Keratinocyte (primary cell): ENCODE measurements around the gene CCRL2. TPM values are rescaled to one million over a fixed set of nuclear protein-coding genes. Genes with fewer than 3 reads are reported as not detected.
"Not testable (repeated sequence)": the region's sequence is repeated elsewhere in the genome, so short reads cannot be mapped to it uniquely, and the experiment has no call there.

Experiments used
- DNase-seq: peaks from one replicate; pipeline ENCODE4 v3.0.0-alpha.2; 2011; ENCODE audit warnings: low read depth, missing footprints, low spot score
- FAIRE-seq: peaks from 2 replicates; lab custom pipeline; 2011; peaks lifted over from hg19 to GRCh38; lab: Jason Lieb, UNC
- H2AFZ ChIP-seq: 2 replicates; pipeline ENCODE4 v1.6.0; 2012; ENCODE audit warnings: low read length, control low read depth, inconsistent platforms; ENCODE audit not compliant: control insufficient read depth
- H3K27ac ChIP-seq: 2 replicates; pipeline ENCODE4 v1.5.1; 2011; ENCODE audit warnings: low read length; ENCODE audit not compliant: control insufficient read depth, insufficient read depth
- H3K27me3 ChIP-seq: 3 replicates; pipeline ENCODE4 v1.6.0; 2011; ENCODE audit warnings: low read length; ENCODE audit not compliant: control insufficient read depth, insufficient read depth; ENCODE audit errors: extremely low read depth
- H3K36me3 ChIP-seq, 2 experiments: 2 replicates in 1 of 2; 3 replicates in 1 of 2; pipeline ENCODE4 v1.5.1; 2011; ENCODE audit warnings: low read length in 2 of 2, mild to moderate bottlenecking in 1 of 2; ENCODE audit not compliant: control insufficient read depth in 2 of 2, insufficient read depth in 2 of 2; ENCODE audit errors: extremely low read depth in 1 of 2
- H3K4me1 ChIP-seq: 3 replicates; pipeline ENCODE4 v1.5.1; 2011; ENCODE audit warnings: low read length; ENCODE audit not compliant: control insufficient read depth, insufficient read depth; ENCODE audit errors: extremely low read depth
- H3K4me2 ChIP-seq: 3 replicates; pipeline ENCODE4 v1.6.0; 2011; ENCODE audit warnings: low read depth, low read length; ENCODE audit not compliant: control insufficient read depth, insufficient read depth; ENCODE audit errors: extremely low read depth
- H3K4me3 ChIP-seq, 3 experiments: fragments of 200-600 bp in 1 of 3; sonication (generic) in 1 of 3; 2 replicates in 2 of 3; 3 replicates in 1 of 3; pipeline ENCODE4 v1.5.1; 2011 to 2016; ENCODE audit warnings: low read length in 3 of 3, mild to moderate bottlenecking in 3 of 3, control low read depth in 2 of 3, inconsistent platforms in 1 of 3, low read depth in 1 of 3, mixed read lengths in 1 of 3, mixed run types in 1 of 3, moderate library complexity in 1 of 3; ENCODE audit not compliant: control insufficient read depth in 2 of 3, insufficient read depth in 2 of 3; ENCODE audit errors: extremely low read depth in 1 of 3
- H3K79me2 ChIP-seq: 2 replicates; pipeline ENCODE4 v1.6.0; 2012; ENCODE audit warnings: low read length; ENCODE audit not compliant: control insufficient read depth, insufficient read depth
- H3K9ac ChIP-seq: 3 replicates; pipeline ENCODE4 v1.6.0; 2011; ENCODE audit warnings: low read length; ENCODE audit not compliant: control insufficient read depth, insufficient read depth; ENCODE audit errors: extremely low read depth
- H3K9me1 ChIP-seq: 3 replicates; pipeline ENCODE4 v1.6.0; 2011; ENCODE audit warnings: low read length; ENCODE audit not compliant: control insufficient read depth, insufficient read depth; ENCODE audit errors: extremely low read depth
- H3K9me3 ChIP-seq: 2 replicates; pipeline ENCODE4 v1.5.1; 2012; ENCODE audit warnings: low read depth, low read length; ENCODE audit not compliant: control insufficient read depth
- H4K20me1 ChIP-seq: 3 replicates; pipeline ENCODE4 v1.6.0; 2011; ENCODE audit warnings: low read length; ENCODE audit not compliant: control insufficient read depth, insufficient read depth; ENCODE audit errors: extremely low read depth
- CTCF ChIP-seq, 3 experiments: IDR thresholded peaks in 1 of 3; conservative IDR thresholded peaks in 1 of 3; optimal IDR thresholded peaks in 1 of 3; 2 replicates in 2 of 3; 3 replicates in 1 of 3; pipeline versions ENCODE3 to v1.5.1; 2011; ENCODE audit warnings: low read length in 3 of 3, mild to moderate bottlenecking in 3 of 3, moderate library complexity in 2 of 3, control low read depth in 1 of 3, inconsistent platforms in 1 of 3; ENCODE audit not compliant: insufficient read depth in 2 of 3; ENCODE audit errors: extremely low read depth in 1 of 3
- EZH2 ChIP-seq: IDR thresholded peaks from one replicate; pipeline ENCODE4 v1.6.1; 2012; ENCODE audit warnings: inconsistent platforms, mild to moderate bottlenecking, low read length, moderate library complexity
- dilution Hi-C: fragments of 300-500 bp; cut with MboI; formaldehyde crosslinking; loops from one replicate; pipeline ENCODE4 v1.7.0; 2020; ENCODE audit warnings: low sequenced_read_pairs; ENCODE audit not compliant: extremely low pct_ligation_motif_present
- polyA plus RNA-seq, 5 experiments: library from polyadenylated mRNA; depleted of rRNA in 3 of 5; stranded (reverse) in 3 of 5; stranded (forward) in 1 of 5; unstranded in 1 of 5; fragments of >200 nt; gene quantifications; 1 replicate in 1 of 5; 2 replicates in 3 of 5; 3 replicates in 1 of 5; pipeline versions ENCODE4 v1.2.1 to v1.2.3, GENCODE V29; 2011 to 2012; ENCODE audit warnings: missing spikeins in 2 of 5, low read depth in 1 of 5, low replicate concordance in 1 of 5

The CCRL2 gene
- polyA plus RNA-seq, 1 donor (not counting 4 experiments of a cell fraction or from before 2014, with no cell fraction given): not detected

GRCh38 chr3:46401579-46401978 lies 5.5 kb upstream of the CCRL2 start:
- no peak for DNase-seq
- Histone ChIP-seq H3K4me1 (no peaks in the 10 kb centered on the region), H4K20me1 (no peaks in the 10 kb centered on the region), H2AFZ (no peak overlapping the region), H3K4me2 (no peak overlapping the region), H3K36me3 (no peaks in the 10 kb centered on the region), H3K79me2 (no peaks in the 10 kb centered on the region), H3K9me3 (no peaks in the 10 kb centered on the region), H3K27ac (no peak overlapping the region), H3K27me3 (no peaks in the 10 kb centered on the region), H3K9me1 (no peaks in the 10 kb centered on the region), H3K9ac (no peak overlapping the region), H3K4me3 (no peak overlapping the region)
- dilution Hi-C loops: no loop called here
- no peak for FAIRE-seq
- TF ChIP-seq CTCF (optimal IDR thresholded peaks at IDR 0.05 in 1 of 3, IDR thresholded peaks at IDR 0.05 in 1 of 3, conservative IDR thresholded peaks at IDR 0.05 in 1 of 3; ENCODE audit: extremely low read depth in 1 of 3, insufficient read depth in 2 of 3, low read length in 3 of 3) (no peak), EZH2 (no peak)

- H3K9ac ChIP-seq, H4K20me1 ChIP-seq, H3K4me1 ChIP-seq, H3K27me3 ChIP-seq, H3K9me3 ChIP-seq, H3K4me2 ChIP-seq, H3K9me1 ChIP-seq, H2AFZ ChIP-seq, DNase-seq, H3K36me3 ChIP-seq, dilution Hi-C loops, H3K27ac ChIP-seq, FAIRE-seq, H3K4me3 ChIP-seq, H3K79me2 ChIP-seq: not testable (repeated sequence)
Measured at GRCh38 chr3:46402902-46403301, 4.2 kb upstream of the CCRL2 start.

GRCh38 chr3:46405301-46406019 lies 1.6 kb upstream of the CCRL2 start:
- DNase-seq (no peak), FAIRE-seq (no peak)
- dilution Hi-C loops: no loop called here
- TF ChIP-seq CTCF (optimal IDR thresholded peaks at IDR 0.05 in 1 of 3, IDR thresholded peaks at IDR 0.05 in 1 of 3, conservative IDR thresholded peaks at IDR 0.05 in 1 of 3; ENCODE audit: extremely low read depth in 1 of 3, insufficient read depth in 2 of 3, low read length in 3 of 3) (no peak), EZH2 (no peak)
- no peaks in the 10 kb centered on the region for H3K36me3 ChIP-seq
- H3K27me3 ChIP-seq: no peaks in the 10 kb centered on the region
- H3K4me1 ChIP-seq: no peaks in the 10 kb centered on the region
- no peak overlapping the region for H3K4me3 ChIP-seq
- no peaks in the 10 kb centered on the region for H3K9me3 ChIP-seq
- H3K4me2 ChIP-seq: no peak overlapping the region
- H3K9me1 ChIP-seq: no peaks in the 10 kb centered on the region
- H4K20me1 ChIP-seq: no peaks in the 10 kb centered on the region
- no peak overlapping the region for H3K9ac ChIP-seq
- H2AFZ ChIP-seq: no peak overlapping the region
- H3K79me2 ChIP-seq: no peaks in the 10 kb centered on the region
- H3K27ac ChIP-seq: no peak overlapping the region
